CD1c-positive myeloid dendritic cell (primary cell): ENCODE data around the gene OXSR1.

Experiments used
- DNase-seq: peaks from one replicate; pipeline ENCODE4 v3.0.0-alpha.2; 2016; ENCODE audit errors: extremely low spot score

Gene OXSR1

DNA sequence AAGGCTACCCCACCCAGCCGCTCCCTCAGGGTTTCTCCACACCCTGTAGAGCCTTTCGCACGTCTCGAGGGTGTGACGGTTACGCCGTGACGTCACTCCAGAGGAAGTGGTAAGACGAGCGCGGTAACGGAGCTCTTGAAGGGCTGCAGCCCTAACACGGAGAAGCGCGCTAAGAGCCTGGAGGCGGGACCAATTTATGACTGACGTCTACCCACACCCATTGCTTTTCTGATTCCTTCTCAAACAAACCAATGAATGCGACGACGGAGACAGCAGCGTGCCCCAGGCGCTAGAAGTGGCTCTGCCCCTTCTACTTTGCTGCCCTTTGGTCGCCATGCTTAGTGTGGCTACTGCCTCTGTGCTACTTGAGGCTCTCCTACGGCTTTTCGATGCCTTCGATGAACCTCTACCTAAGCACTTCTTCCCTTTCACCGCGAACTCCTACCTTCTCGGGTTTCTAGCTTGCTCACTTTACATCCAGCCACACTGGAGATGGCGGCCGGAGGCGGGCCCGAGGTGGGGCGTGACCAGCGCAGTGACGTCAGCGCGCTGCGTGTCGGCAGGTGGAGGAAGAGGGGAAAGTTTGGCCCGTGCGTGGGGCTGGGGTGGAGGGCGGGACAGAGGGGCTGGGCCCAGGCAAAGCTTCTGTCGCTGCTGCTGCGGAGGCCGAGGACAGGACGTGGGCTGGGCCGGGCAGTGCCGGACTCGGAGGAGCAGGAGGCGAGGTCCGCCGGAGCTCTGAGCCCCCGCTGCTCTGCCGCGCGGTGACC is at the start of gene OXSR1:
Gene OXSR1, plus strand, starts transcription at position 586 of the 770 bp plus-strand sequence. CDS start 340 bp downstream, outside the sequence.
- peak; percentile 100 for DNase-seq

GRCh38 chr3:38115645-38116427 is 49.5 kb upstream of the OXSR1 start:
- no peak for DNase-seq

- no peak for DNase-seq
Observed at GRCh38 chr3:38116471-38117162, 48.7 kb upstream of the OXSR1 start.

DNA sequence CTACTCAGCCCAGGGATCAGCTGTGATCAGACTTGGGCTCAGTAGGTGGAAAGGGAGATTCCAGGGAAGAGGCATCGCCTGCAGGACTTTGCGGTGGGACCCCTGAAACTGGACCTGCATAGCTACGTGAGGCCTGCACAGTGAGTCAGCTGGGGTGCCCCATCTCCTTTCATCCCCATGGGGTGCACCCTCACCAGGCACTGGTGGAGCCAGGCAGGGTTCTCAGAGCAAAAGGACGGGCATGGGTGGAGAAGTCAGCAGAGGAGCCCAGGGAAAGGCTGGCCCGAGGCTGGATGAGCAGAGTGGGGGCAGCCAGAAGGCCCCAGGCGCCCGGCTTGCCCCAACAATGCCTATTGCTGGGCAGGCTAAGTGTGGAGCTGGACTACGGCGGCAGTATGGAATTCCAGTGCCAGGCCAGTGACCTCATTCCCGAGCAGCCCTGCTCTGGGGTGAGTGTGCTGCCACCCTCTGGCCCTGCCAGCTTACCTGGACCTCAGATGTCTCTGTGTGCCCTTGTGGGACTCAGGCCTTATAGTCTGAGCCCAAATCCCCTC is 48.1 kb upstream of the OXSR1 start:
- no peak for DNase-seq

GRCh38 chr3:38117748-38118420 is 47.5 kb upstream of the OXSR1 start:
- DNase-seq, result peak; percentile 72

- DNase-seq, result no peak
Observed at GRCh38 chr3:38118421-38119247, 46.7 kb upstream of the OXSR1 start.

- no peak for DNase-seq
Observed at GRCh38 chr3:38119248-38119544, 46.1 kb upstream of the OXSR1 start.

- DNase-seq, result no peak
Observed at GRCh38 chr3:38119821-38120692, 45.3 kb upstream of the OXSR1 start.

DNA sequence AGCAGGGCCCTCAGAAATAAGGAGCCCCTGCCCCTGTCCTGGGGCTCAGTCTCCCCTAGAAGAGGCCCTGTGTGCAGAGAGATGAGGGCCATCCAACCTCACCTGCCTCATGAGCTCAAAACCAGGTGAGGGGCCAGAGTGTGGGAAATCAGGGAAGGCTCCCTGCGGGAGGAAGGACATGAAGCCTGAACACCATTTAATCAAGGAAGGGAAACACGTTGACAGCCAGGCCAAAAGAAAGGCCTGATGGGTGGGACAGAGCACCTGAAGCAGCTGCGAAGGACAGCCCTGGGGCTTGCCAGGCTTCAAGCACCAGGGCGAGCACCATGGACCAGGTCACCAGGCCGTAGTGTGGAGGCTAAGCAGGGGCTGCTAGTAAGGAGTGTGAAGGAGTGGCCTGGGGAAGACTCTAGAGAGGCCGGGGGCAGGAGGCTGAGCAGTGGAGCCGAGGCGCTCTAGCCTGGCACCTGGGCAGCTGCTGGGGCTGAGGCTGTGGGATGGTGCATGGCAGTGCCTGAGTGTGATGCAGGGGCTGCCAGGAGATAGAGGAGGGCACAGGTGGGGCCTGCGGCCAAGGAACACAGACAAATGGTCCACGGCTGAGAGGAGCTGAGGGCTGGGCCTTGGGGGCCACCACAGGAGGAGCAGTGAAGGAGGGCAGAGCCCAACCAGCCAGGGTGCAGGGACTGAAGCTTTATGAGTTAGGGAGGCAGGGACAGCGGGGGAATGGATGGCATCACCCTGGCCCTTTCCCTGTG is 44.5 kb upstream of the OXSR1 start:
- no peak for DNase-seq

GRCh38 chr3:38121451-38121831 is 43.9 kb upstream of the OXSR1 start:
- DNase-seq, result no peak

DNA sequence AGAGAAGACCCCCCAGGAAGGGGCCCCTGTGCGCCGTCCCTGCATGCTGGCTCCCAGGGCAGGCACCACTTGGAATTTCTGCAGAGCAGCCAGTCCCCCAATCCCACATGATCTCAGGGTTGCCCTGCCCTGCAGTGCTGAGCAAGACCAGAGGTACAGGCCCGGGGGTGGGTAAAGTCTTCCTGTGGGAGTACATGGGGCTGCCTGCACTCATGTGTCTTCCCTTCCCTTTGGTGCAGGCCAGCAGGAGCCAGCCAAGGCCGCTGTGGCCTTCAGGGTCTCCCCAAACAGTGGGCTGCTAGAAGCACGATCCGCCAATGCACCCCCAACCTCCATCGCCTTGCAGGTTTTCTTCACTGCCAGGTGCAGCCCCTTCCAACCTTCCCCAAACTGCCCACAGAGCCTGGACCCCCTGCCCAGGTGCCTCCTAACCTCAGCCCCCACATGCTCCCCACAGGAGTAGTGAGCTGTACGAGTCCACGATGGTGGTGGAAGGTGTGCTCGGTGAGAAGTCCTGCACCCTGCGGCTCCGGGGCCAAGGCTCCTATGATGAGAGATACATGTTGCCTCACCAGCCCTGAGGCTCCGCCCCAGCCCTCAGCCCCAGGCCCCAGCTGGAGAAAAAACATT is 43.4 kb upstream of the OXSR1 start:
- DNase-seq, result no peak

DNA sequence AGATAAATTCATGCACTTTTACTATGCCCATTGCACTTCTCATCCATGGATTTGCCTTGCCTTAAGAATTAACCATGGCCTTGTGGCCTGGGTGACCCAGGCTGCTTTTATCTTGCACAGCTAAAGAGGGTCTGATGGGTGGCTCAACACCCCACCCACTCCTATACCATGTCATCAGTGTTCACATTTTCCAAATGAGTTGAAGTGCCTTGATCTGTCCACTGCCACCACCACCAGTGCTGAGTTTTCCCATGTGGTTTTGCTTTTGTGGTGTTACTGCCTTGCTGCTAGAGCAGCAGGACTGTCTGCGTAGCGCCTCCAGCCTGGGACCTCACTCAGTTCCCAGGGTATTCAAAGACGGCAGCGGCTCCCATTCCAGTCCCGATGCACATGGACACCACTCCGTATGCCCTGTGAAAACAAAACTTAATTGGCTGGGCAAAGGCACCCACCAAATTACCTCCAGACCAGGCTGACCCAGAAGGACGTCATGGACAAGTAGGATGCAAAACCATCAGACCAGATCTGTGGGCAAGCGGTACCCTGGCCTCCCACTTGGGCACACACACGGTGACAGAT is 42.5 kb upstream of the OXSR1 start:
- DNase-seq, result no peak

DNA sequence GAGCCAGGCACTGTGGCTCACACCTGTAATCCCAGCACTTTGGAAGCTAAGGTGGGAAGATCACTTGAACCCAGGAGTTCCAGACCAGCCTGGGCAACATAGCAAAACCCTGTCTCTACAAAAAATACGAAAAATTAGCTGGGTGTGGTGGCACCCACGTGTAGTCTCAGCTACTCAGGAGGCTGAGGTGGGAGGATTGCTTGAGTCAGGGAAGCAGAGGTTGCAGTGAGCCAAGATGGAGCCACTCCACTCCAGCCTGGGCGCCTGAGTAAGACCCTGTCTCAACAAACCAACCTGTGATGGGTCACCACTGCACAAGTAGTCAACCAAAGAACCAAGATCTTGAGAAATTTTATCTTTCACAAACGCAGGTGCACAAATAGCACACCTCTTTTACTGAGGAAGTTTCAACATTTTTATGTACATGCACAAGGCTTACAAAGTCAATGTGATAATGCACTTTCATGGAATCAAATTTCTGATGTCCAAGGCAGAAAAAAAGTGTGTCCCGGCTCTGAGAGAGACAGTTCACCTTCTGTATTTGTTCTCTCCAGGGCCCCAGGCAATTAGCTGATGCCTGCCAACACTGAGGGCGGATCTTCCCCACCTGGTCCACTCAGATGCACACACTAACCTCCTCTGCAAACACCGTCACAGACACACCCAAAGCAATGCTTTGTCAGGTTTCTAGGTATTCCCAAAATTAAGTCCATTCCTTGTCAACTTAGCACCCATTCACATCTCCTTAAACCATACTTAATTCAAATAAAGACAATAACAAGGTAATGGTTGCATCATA is 40.8 kb upstream of the OXSR1 start:
- DNase-seq, result no peak

DNA sequence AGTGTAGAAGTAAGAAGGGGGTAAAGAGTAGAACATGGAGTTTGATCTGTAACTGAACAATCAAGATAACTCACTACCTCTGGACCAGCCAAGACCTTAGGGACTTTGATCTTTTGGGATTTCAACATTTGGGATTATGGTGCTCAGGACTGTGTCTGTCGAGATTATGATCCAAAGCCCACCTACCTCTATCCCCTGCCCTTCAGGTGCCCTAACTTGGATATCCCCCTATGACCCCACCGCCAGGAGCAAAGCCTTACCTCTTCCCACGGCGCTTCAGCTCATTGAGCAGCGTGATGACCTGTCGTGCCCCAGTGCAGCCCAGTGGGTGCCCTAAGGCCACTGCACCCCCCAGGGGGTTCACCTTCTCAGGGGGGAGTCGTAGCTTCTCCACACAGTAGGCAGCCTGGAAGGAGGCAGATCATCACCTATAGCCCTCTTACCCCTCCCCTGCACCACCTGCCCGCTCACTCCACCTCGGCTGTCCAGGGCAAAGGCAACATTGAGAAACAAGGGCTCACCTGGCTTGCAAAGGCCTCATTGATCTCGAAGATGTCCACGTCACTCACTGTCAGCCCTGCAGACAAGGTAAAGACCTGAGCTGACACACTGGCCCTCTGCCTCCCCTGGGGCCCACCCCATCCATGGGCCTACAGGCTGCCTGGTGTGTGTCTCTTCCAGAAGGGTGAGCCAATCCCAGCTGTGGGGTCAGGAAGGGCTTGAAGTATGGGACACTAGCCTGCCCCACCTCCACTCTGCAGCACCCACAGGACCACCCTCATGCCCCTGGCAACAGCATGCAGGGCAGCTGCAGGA is 39.8 kb upstream of the OXSR1 start:
- DNase-seq, result no peak

- no peak for DNase-seq
Observed at GRCh38 chr3:38126121-38126892, 39.0 kb upstream of the OXSR1 start.
